Loucy (cell line): ENCODE measurements around the gene KANTR.

Experiments used
- H2AFZ ChIP-seq: fragments of 200-600 bp; sonication (generic); 2 replicates; pipeline ENCODE4 v1.6.0; 2016; ENCODE audit warnings: antibody characterized with exemption, mild to moderate bottlenecking, low read length, moderate library complexity
- H3F3A ChIP-seq: fragments of 200-600 bp; 2 replicates; pipeline ENCODE4 v1.6.0; 2016; ENCODE audit warnings: antibody characterized with exemption, low read depth, mild to moderate bottlenecking
- H3K27me3 ChIP-seq: fragments of 200-600 bp; sonication (generic); 2 replicates; pipeline ENCODE4 v1.6.1; 2014; ENCODE audit warnings: low read length, mild to moderate bottlenecking; ENCODE audit not compliant: insufficient read depth, poor library complexity, severe bottlenecking
- H3K36me3 ChIP-seq: fragments of 200-600 bp; sonication (generic); 2 replicates; pipeline ENCODE4 v1.6.1; 2016; ENCODE audit warnings: low read length; ENCODE audit not compliant: insufficient read depth
- H3K4me1 ChIP-seq: fragments of 200-600 bp; sonication (generic); 2 replicates; pipeline ENCODE4 v1.5.1; 2014; ENCODE audit warnings: low read length, mild to moderate bottlenecking; ENCODE audit not compliant: insufficient read depth, poor library complexity, severe bottlenecking
- H3K4me2 ChIP-seq: fragments of 200-600 bp; sonication (generic); 2 replicates; pipeline ENCODE4 v1.6.0; 2014; ENCODE audit warnings: antibody characterized with exemption, low read length, low read depth, mild to moderate bottlenecking; ENCODE audit not compliant: poor library complexity, severe bottlenecking
- H3K4me3 ChIP-seq: fragments of 200-600 bp; sonication (generic); 2 replicates; pipeline ENCODE4 v1.5.1; 2014; ENCODE audit warnings: low read length, mild to moderate bottlenecking, mixed read lengths; ENCODE audit not compliant: poor library complexity, severe bottlenecking
- H3K79me2 ChIP-seq: fragments of 200-600 bp; sonication (generic); 2 replicates; pipeline ENCODE4 v1.6.1; 2014; ENCODE audit warnings: low read length; ENCODE audit not compliant: insufficient read depth
- H3K9ac ChIP-seq: fragments of 200-600 bp; sonication (generic); 2 replicates; pipeline ENCODE4 v1.6.0; 2014; ENCODE audit warnings: mild to moderate bottlenecking, low read depth, low read length, moderate library complexity; ENCODE audit not compliant: poor library complexity, severe bottlenecking
- H3K9me2 ChIP-seq: fragments of 200-600 bp; sonication (generic); replicated peaks from 2 replicates; pipeline ENCODE4 v1.6.1; 2016; ENCODE audit warnings: low read depth, low read length, mixed read lengths
- H3K9me3 ChIP-seq: fragments of 200-600 bp; sonication (generic); 2 replicates; pipeline ENCODE4 v1.6.1; 2014; ENCODE audit warnings: mild to moderate bottlenecking, antibody characterized with exemption, low read length, low read depth; ENCODE audit not compliant: insufficient read depth
- H4K20me1 ChIP-seq: fragments of 200-600 bp; sonication (generic); 2 replicates; pipeline ENCODE4 v1.6.0; 2014; ENCODE audit warnings: antibody characterized with exemption, low read length, mild to moderate bottlenecking; ENCODE audit not compliant: insufficient read depth, poor library complexity, severe bottlenecking
- EZH2phosphoT487 ChIP-seq: fragments of 200-600 bp; IDR thresholded peaks from 2 replicates; pipeline ENCODE4 v1.6.1; 2018; ENCODE audit warnings: antibody characterized with exemption, mild to moderate bottlenecking, moderate library complexity, borderline replicate concordance
- TF ChIP-seq, protein P1 (sequence below): fragments of 200-600 bp; sonication (generic); conservative IDR thresholded peaks from 2 replicates; pipeline ENCODE4 v1.5.1; 2014; ENCODE audit warnings: mild to moderate bottlenecking, antibody characterized with exemption, low read length

Gene KANTR

DNA sequence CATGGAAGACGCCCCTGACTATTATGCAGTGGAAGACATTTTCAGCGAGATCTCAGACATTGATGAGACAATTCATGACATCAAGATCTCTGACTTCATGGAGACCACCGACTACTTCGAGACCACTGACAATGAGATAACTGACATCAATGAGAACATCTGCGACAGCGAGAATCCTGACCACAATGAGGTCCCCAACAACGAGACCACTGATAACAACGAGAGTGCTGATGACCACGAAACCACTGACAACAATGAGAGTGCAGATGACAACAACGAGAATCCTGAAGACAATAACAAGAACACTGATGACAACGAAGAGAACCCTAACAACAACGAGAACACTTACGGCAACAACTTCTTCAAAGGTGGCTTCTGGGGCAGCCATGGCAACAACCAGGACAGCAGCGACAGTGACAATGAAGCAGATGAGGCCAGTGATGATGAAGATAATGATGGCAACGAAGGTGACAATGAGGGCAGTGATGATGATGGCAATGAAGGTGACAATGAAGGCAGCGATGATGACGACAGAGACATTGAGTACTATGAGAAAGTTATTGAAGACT, 8.2 kb upstream of the KANTR start:
- peaks cover 7% of the 10 kb centered on the region for H4K20me1 ChIP-seq
- peaks cover 5% of the 10 kb centered on the region; the same call in 1 of the 2 replicates for H3K36me3 ChIP-seq
- no peaks in the 10 kb centered on the region for H3K9me2 ChIP-seq
- H3K9ac ChIP-seq = no peak overlapping the region
- H3K4me1 ChIP-seq = no peaks in the 10 kb centered on the region
- no peaks in the 10 kb centered on the region for H3K27me3 ChIP-seq
- H3K79me2 ChIP-seq = peaks cover 17% of the 10 kb centered on the region; the same call in 1 of the 2 replicates
- no peak for TF ChIP-seq EZH2phosphoT487
- TF ChIP-seq, protein P1, sequence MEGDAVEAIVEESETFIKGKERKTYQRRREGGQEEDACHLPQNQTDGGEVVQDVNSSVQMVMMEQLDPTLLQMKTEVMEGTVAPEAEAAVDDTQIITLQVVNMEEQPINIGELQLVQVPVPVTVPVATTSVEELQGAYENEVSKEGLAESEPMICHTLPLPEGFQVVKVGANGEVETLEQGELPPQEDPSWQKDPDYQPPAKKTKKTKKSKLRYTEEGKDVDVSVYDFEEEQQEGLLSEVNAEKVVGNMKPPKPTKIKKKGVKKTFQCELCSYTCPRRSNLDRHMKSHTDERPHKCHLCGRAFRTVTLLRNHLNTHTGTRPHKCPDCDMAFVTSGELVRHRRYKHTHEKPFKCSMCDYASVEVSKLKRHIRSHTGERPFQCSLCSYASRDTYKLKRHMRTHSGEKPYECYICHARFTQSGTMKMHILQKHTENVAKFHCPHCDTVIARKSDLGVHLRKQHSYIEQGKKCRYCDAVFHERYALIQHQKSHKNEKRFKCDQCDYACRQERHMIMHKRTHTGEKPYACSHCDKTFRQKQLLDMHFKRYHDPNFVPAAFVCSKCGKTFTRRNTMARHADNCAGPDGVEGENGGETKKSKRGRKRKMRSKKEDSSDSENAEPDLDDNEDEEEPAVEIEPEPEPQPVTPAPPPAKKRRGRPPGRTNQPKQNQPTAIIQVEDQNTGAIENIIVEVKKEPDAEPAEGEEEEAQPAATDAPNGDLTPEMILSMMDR = no peak
- no peak overlapping the region for H2AFZ ChIP-seq
- H3K4me2 ChIP-seq = no peak overlapping the region
- H3F3A ChIP-seq = no peaks in the 10 kb centered on the region
- no peaks in the 10 kb centered on the region for H3K9me3 ChIP-seq
- H3K4me3 ChIP-seq = no peak overlapping the region

DNA sequence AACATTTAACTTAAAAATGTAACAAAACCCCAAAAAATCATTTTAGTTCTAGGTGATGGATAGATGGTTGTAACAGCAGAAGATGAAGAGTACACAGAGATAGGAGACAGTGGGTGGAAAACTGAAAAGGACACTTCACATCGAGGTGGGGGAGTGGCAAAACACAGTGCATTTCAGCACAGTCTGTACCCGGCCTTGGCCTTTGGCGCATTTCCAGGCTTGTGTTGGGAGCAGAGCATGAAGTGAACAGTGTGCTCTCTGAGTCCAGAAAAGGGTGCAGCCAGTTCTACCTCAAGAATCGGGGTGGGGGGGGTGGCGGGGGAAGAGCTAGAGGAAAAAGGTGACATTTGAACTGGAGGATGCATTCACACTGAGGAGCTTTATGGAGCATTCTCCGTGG, 7.5 kb upstream of the KANTR start:
- Histone ChIP-seq H4K20me1 (peaks cover 7% of the 10 kb centered on the region), H3K4me3 (no peak overlapping the region), H3K9me2 (no peaks in the 10 kb centered on the region), H3K4me1 (no peaks in the 10 kb centered on the region), H3K9ac (no peak overlapping the region), H3K4me2 (no peak overlapping the region), H3K79me2 (peaks cover 17% of the 10 kb centered on the region; the same call in 1 of the 2 replicates), H3K9me3 (no peaks in the 10 kb centered on the region), H3F3A (no peaks in the 10 kb centered on the region), H3K36me3 (peaks cover 5% of the 10 kb centered on the region; the same call in 1 of the 2 replicates), H3K27me3 (no peaks in the 10 kb centered on the region), H2AFZ (no peak overlapping the region)
- TF ChIP-seq EZH2phosphoT487 = no peak
- TF ChIP-seq, protein P1 = no peak

DNA sequence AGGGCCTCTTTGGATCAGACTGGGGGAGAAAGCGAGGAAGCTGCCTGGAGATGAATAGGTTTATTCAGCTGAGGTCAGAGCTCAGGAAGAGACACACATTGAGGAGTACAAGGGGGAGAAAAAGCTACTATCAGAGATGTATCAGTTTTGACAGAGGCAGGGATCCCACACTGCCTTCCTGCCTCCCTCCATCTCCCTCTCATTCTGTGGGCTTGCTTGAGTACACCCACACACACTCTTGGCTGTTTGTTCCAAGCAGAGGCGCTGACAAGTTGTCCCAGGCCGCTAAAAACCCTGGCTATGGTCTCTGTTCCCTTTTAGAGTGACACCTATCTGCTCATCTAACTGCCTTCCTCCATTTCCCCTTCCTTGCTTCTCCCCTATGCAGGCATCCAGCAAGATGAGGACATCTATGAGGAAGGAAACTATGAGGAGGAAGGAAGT, 6.5 kb upstream of the KANTR start:
- Histone ChIP-seq H3F3A (no peaks in the 10 kb centered on the region), H3K36me3 (peaks cover 5% of the 10 kb centered on the region; the same call in 1 of the 2 replicates), H2AFZ (no peak overlapping the region), H3K79me2 (peaks cover 17% of the 10 kb centered on the region; the same call in 1 of the 2 replicates), H3K4me1 (no peaks in the 10 kb centered on the region), H3K4me2 (no peak overlapping the region), H4K20me1 (peaks cover 7% of the 10 kb centered on the region), H3K9me2 (no peaks in the 10 kb centered on the region), H3K4me3 (no peak overlapping the region), H3K9ac (no peak overlapping the region), H3K9me3 (no peaks in the 10 kb centered on the region), H3K27me3 (no peaks in the 10 kb centered on the region)
- no peak for TF ChIP-seq EZH2phosphoT487
